ENCODE results near the gene ABCA7. TPM values are rescaled to one million over a fixed set of nuclear protein-coding genes. Genes with fewer than 3 reads are reported as not detected.

The ABCA7 gene
- total and polyA plus RNA-seq, 2 of the 13 experiments (the other 11 are each of a cell fraction or from before 2014, with no cell fraction given) = 4.4 to 32.4 TPM

DNA sequence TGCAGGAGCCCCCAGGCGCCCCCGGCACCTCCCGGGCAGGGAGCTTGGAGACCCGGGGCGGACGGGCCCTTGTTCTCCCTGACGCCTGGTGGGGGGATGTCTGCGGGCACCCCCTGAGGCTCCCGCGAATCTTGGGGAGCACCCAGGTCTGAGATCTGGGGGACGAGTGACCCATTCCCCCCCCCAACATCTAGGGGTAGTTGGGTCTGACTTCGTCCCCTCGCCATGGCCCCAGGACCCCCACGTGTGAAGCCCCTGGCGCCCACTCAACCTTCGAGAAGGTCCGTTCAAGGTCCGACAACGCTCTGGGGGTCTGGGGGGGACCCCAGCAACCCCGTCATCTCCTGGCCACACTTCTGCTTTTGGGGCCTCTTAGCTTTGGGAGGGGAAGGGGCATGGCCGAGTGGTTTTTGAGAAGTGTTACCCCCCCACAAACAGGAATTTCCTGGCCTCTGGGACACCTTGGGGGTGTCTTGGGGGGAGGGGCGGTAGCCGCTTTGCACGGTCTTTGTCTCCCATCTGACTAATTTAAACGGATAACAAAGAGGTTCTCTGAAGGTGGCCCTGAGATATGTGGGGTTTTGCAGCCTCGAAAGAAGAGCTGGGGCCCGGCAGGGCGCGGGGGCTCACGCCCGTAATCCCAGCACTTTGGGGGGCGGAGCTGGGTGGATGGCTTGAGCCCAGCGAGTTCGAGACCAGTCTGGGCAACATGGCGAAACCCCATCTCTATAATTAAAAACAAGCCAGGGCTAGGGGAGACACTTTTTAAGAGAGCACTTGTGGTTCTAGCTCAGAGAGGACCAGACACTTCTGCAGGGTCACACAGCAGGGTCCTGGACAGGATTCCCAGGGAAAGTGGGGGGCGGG, 12.9 kb upstream of the ABCA7 start:
- peak overlapping the region; percentile 89 for H3K9ac ChIP-seq (ENCODE audit: insufficient read depth, low read depth, low read length)
- 0 out of 2 replicates have a peak, but pooled peaks cover 2% of the 10 kb centered on the region for H4K20me1 ChIP-seq (ENCODE audit: insufficient read depth, low read length)
- no peaks in the 10 kb centered on the region; a peak in 1 of 5 replicates for H3K27me3 ChIP-seq (ENCODE audit: control insufficient read depth in 1 of 2, insufficient read depth in 2 of 2, low read length in 2 of 2)
- CTCF ChIA-PET (ENCODE audit: low intra/inter-chr PET ratio, low total read pairs) = no interaction called here
- POLR2A ChIA-PET = interaction anchor here (0.9 to 6.7 kb wide), 16 partner anchors 11 to 347 kb away, joined by 3 to 71 read pairs (median 4); partner anchors contain the start of genes ABCA7, ARHGAP45, CIRBP and GPX4
- DNase-seq (ENCODE audit: low spot score) (no peak), FAIRE-seq (no peak), ATAC-seq (no peak)
- no peak overlapping the region for H2AFZ ChIP-seq (ENCODE audit: low read length)
- peak overlapping the region; percentile 78 for H3K27ac ChIP-seq (ENCODE audit: extremely low read length, insufficient read depth, low read length)
- peak overlapping the region; percentile 97 for H3K4me2 ChIP-seq (ENCODE audit: low read depth, low read length)
- H3K9me3 ChIP-seq (ENCODE audit: low read length) = no peaks in the 10 kb centered on the region
- BruUV-seq (replicated peaks) = TSS peak; percentile 91
- intact Hi-C loops (cut with micrococcal nuclease; ENCODE audit: unreplicated experiment) = no loop called here
- peaks cover 18% of the 10 kb centered on the region for H3K4me1 ChIP-seq (ENCODE audit: insufficient read depth, low read length)
- peaks cover 27% of the 10 kb centered on the region for H3K79me2 ChIP-seq (ENCODE audit: insufficient read depth, low read length)
- WGBS (ENCODE audit: low lambda C conversion rate) = 10% methylated on average over 3 of the region's 36 CpGs
- H3K4me3 ChIP-seq (replicated peaks in 1 of 3; ENCODE audit: insufficient read depth in 1 of 3, low read depth in 2 of 3, low read length in 3 of 3) = peak overlapping the region; percentile 66 to 93 (median 82)
- in situ Hi-C loops (cut with HindIII; ENCODE audit: extremely low pct_ligation_motif_present, low pct_unique_long_range_greater_than_20kb) = no loop called here
- H3K36me3 ChIP-seq (replicated peaks in 1 of 2; ENCODE audit: control insufficient read depth in 1 of 2, insufficient read depth in 2 of 2, low read length in 2 of 2) = peaks cover 6 to 10% of the 10 kb centered on the region in 2 experiments; a peak in 4 of 5 replicates
- TF ChIP-seq HNRNPL (IDR thresholded peaks at IDR 0.05; ENCODE audit: low read depth, low read length) = no peak
- TF ChIP-seq, protein P1, sequence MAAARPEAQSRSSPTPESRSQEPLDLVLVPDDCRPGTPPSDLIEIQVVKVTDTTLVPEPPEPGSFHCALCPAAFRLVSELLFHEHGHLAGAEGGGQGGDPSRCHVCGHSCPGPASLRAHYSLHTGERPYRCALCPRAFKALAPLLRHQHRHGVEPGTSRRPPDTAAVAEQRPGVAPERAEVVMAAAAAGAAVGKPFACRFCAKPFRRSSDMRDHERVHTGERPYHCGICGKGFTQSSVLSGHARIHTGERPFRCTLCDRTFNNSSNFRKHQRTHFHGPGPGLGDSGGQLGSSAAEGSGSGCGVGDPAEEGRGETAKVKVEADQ (CRISPR knock-in tag; IDR thresholded peaks at IDR 0.05; ENCODE audit: borderline replicate concordance) = no peak
- TF ChIP-seq, protein P2, sequence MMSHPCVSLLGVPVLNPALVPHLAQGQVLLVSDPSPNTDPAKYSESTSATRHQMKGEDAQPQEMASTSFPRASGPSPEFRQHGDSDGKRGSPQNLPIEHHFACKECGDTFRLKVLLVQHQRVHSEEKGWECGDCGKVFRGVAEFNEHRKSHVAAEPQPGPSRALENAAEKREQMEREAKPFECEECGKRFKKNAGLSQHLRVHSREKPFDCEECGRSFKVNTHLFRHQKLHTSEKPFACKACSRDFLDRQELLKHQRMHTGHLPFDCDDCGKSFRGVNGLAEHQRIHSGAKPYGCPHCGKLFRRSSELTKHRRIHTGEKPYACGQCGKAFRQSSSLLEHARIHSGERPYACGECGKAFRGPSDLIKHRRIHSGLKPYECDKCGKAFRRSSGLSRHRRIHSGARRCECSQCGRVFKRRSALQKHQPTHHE (CRISPR knock-in tag; IDR thresholded peaks at IDR 0.05; ENCODE audit: borderline replicate concordance) = peak; percentile 79; the same call in 1 of the 2 replicates
- TF ChIP-seq TBP (CRISPR knock-in tag; IDR thresholded peaks at IDR 0.05) = no peak
- TF ChIP-seq ZNF746 (CRISPR knock-in tag; IDR thresholded peaks at IDR 0.05) = no peak
- TF ChIP-seq NONO (IDR thresholded peaks at IDR 0.05) = no peak
- no peak; the same call in 1 of the 2 replicates for TF ChIP-seq NONO (CRISPR knock-in tag; conservative IDR thresholded peaks at IDR 0.05)
- 0 out of 2 replicates have a peak, but pooled peaks have one; percentile 4 for TF ChIP-seq AKAP8 (CRISPR knock-in tag; IDR thresholded peaks at IDR 0.05)
- TF ChIP-seq, protein P3, sequence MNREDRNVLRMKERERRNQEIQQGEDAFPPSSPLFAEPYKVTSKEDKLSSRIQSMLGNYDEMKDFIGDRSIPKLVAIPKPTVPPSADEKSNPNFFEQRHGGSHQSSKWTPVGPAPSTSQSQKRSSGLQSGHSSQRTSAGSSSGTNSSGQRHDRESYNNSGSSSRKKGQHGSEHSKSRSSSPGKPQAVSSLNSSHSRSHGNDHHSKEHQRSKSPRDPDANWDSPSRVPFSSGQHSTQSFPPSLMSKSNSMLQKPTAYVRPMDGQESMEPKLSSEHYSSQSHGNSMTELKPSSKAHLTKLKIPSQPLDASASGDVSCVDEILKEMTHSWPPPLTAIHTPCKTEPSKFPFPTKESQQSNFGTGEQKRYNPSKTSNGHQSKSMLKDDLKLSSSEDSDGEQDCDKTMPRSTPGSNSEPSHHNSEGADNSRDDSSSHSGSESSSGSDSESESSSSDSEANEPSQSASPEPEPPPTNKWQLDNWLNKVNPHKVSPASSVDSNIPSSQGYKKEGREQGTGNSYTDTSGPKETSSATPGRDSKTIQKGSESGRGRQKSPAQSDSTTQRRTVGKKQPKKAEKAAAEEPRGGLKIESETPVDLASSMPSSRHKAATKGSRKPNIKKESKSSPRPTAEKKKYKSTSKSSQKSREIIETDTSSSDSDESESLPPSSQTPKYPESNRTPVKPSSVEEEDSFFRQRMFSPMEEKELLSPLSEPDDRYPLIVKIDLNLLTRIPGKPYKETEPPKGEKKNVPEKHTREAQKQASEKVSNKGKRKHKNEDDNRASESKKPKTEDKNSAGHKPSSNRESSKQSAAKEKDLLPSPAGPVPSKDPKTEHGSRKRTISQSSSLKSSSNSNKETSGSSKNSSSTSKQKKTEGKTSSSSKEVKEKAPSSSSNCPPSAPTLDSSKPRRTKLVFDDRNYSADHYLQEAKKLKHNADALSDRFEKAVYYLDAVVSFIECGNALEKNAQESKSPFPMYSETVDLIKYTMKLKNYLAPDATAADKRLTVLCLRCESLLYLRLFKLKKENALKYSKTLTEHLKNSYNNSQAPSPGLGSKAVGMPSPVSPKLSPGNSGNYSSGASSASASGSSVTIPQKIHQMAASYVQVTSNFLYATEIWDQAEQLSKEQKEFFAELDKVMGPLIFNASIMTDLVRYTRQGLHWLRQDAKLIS (CRISPR knock-in tag; IDR thresholded peaks at IDR 0.05) = no peak
- no peak for TF ChIP-seq PCBP1 (IDR thresholded peaks at IDR 0.05; ENCODE audit: borderline replicate concordance, low read depth, low read length)
- TF ChIP-seq, protein P4, sequence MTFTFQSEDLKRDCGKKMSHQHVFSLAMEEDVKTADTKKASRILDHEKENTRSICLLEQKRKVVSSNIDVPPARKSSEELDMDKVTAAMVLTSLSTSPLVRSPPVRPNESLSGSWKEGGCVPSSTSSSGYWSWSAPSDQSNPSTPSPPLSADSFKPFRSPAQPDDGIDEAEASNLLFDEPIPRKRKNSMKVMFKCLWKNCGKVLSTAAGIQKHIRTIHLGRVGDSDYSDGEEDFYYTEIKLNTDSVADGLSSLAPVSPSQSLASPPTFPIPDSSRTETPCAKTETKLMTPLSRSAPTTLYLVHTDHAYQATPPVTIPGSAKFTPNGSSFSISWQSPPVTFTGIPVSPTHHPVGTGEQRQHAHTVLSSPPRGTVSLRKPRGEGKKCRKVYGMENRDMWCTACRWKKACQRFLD (CRISPR knock-in tag; IDR thresholded peaks at IDR 0.05; ENCODE audit: borderline replicate concordance) = no peak
- no peak for TF ChIP-seq ZFAT (CRISPR knock-in tag; conservative IDR thresholded peaks at IDR 0.05)
- TF ChIP-seq RXRA (CRISPR knock-in tag; IDR thresholded peaks at IDR 0.05) = 0 out of 2 replicates have a peak, but pooled peaks have one; percentile 9
- no peak for TF ChIP-seq ZNF207 (IDR thresholded peaks at IDR 0.05; ENCODE audit: borderline replicate concordance)

All from HepG2 (cell line).